ENCODE data around the gene MYO9B.
A peak's percentile ranks its signal among the peaks of the same experiment; 100 is the strongest.

Gene MYO9B

GRCh38 chr19:17075035-17075863, at the start of gene MYO9B, which contains the start of gene HAUS8:
MYO9B (plus strand) TSS chr19:17075777; CDS start chr19:17101718, 25,941 bp downstream.
HAUS8 (minus strand) TSS chr19:17075452; CDS start chr19:17075422, 30 bp downstream.
- no peak for TF ChIP-seq CTCF (conservative IDR thresholded peaks at IDR 0.05)
- peak within 1 kb of the TSS; percentile 77 for H3K27ac ChIP-seq

GRCh38 chr19:17025991-17026658, 49.5 kb upstream of the MYO9B start:
- H3K27ac ChIP-seq = peak overlapping the region; percentile 62; the same call in 1 of the 2 replicates

GRCh38 chr19:17026706-17027534, 48.7 kb upstream of the MYO9B start, which contains the start of gene CPAMD8:
CPAMD8 (minus strand) TSS chr19:17026810; CDS start chr19:17026642, 168 bp downstream.
- no peak for TF ChIP-seq CTCF (conservative IDR thresholded peaks at IDR 0.05)
- peak within 1 kb of the TSS; percentile 62; the same call in 1 of the 2 replicates for H3K27ac ChIP-seq

More at GRCh38 chr19:17025991-17026658, 49.5 kb upstream of the MYO9B start:
- no peak for TF ChIP-seq CTCF (conservative IDR thresholded peaks at IDR 0.05)

- TF ChIP-seq CTCF (conservative IDR thresholded peaks at IDR 0.05) = no peak
- no peak overlapping the region for H3K27ac ChIP-seq
Observed at GRCh38 chr19:17027535-17027975, 48.0 kb upstream of the MYO9B start.

- no peak for TF ChIP-seq CTCF (conservative IDR thresholded peaks at IDR 0.05)
- H3K27ac ChIP-seq = no peak overlapping the region
Observed at GRCh38 chr19:17031741-17032140, 43.8 kb upstream of the MYO9B start.

GRCh38 chr19:17035842-17036424, 39.6 kb upstream of the MYO9B start:
- no peak for TF ChIP-seq CTCF (conservative IDR thresholded peaks at IDR 0.05)
- no peak overlapping the region for H3K27ac ChIP-seq

All from VCaP (cell line).